Uterus (tissue), 4 donors: ENCODE results near the gene ZDHHC4. TPM values are rescaled to one million over a fixed set of nuclear protein-coding genes. Genes with fewer than 3 reads are reported as not detected.

Experiments used
- DNase-seq, 2 donors: peaks; one replicate each; pipeline ENCODE4 v3.0.0-alpha.2; 2019 to 2020
- H3K27ac ChIP-seq, 2 donors: fragments of 200-600 bp; sonication (generic); 1 replicate in 1 of 2; 2 replicates in 1 of 2; pipeline ENCODE4 v1.5.1; 2016 to 2018
- H3K27me3 ChIP-seq, 2 donors: fragments of 200-600 bp; sonication (generic); one replicate each; pipeline ENCODE4 v1.5.1; 2018 to 2019; ENCODE audit warnings: control low read depth in 1 of 2
- H3K36me3 ChIP-seq, 2 donors: fragments of 200-600 bp; sonication (generic); one replicate each; pipeline ENCODE4 v1.5.1; 2019; ENCODE audit warnings: control low read depth in 1 of 2
- H3K4me1 ChIP-seq, 2 donors: fragments of 200-600 bp; sonication (generic); one replicate each; pipeline ENCODE4 v1.5.1; 2018 to 2019; ENCODE audit warnings: control low read depth in 1 of 2
- H3K4me3 ChIP-seq, 2 donors: fragments of 200-600 bp; sonication (generic); 1 replicate in 1 of 2; 2 replicates in 1 of 2; pipeline ENCODE4 v1.5.1; 2018 to 2019; ENCODE audit warnings: mild to moderate bottlenecking in 1 of 2
- H3K9me3 ChIP-seq, 2 donors: fragments of 200-600 bp; sonication (generic); one replicate each; pipeline ENCODE4 v1.5.1; 2019; ENCODE audit warnings: control low read depth in 1 of 2
- POLR2A ChIP-seq, 2 donors: fragments of 450-650 bp; IDR thresholded peaks; one replicate each; pipeline ENCODE4 v1.6.1; 2016; ENCODE audit warnings: antibody characterized with exemption in 2 of 2, mild to moderate bottlenecking in 1 of 2, moderate library complexity in 1 of 2
- intact Hi-C: fragments of 100-400 bp; cut with DNase I; formaldehyde crosslinking; loops from one replicate; pipeline ENCODE4 v1.15.1; 2023; ENCODE audit warnings: low total_unique reads
- total RNA-seq, 4 donors: library from RNA; depleted of rRNA in 3 of 4; stranded (reverse); fragments of >200 nt in 3 of 4; gene quantifications; one replicate each; pipeline versions ENCODE4 v1.1.0 to v1.2.4, GENCODE V29; 2014 to 2023
- TF ChIP-seq, protein P1 (sequence below), 4 experiments: fragments of 200-600 bp in 2 of 4; fragments of 450-650 bp in 2 of 4; sonication (generic) in 2 of 4; IDR thresholded peaks; one replicate each; pipeline ENCODE4 v1.5.1; 2016 to 2019; ENCODE audit warnings: antibody characterized with exemption in 4 of 4, mild to moderate bottlenecking in 2 of 4, moderate library complexity in 1 of 4
- donor health status: DM: yes; HTN: yes; CAD: no.

ZDHHC4 gene
- total RNA-seq, 4 donors from 2014 or later = 13.1 to 48.2 (median 37.0) TPM

DNA sequence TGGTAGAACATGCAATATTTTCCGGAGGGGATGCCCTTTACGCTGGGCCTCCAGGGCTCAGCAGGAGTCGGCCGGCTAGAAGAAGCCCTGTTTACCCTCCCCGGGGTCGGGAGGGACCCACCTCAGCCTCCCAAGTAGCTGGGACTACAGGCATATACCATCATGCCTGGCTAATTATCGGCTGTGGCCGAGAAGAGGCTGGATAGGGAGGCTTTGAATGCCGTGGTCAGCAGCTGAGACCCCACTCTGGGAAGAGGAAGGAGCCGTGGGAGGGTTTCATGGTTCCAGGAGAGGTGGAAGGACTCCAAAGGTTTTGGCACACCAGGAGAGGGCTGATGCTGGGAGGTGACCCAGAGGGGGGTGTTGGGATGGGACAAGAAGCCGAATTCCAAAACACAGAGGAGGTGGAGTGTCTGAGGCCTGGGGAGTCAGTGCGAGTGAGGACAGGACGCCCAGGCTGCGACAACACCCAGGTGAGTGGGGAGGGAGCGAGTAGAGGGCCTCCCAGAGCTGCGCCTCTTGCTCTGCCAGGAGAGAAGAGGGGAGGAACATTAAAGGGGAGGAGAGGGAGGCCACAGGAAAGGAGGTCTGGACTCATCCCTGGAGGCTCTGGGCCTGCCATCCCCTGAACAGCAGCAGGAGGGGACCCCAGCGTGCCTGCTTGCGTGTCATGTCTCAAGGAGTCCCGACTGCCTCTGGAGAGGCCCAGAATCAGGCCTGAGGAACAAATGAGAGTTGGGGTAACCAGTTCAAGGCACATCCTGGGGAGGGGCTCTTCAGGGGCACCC lies 45.6 kb upstream of the ZDHHC4 start:
- no peak for DNase-seq
- H3K9me3 ChIP-seq = no peaks in the 10 kb centered on the region
- no peak overlapping the region for H3K27ac ChIP-seq
- peaks cover 0 to 21% of the 10 kb centered on the region in 2 donors for H3K27me3 ChIP-seq
- no peaks in the 10 kb centered on the region for H3K36me3 ChIP-seq
- TF ChIP-seq, protein P1, sequence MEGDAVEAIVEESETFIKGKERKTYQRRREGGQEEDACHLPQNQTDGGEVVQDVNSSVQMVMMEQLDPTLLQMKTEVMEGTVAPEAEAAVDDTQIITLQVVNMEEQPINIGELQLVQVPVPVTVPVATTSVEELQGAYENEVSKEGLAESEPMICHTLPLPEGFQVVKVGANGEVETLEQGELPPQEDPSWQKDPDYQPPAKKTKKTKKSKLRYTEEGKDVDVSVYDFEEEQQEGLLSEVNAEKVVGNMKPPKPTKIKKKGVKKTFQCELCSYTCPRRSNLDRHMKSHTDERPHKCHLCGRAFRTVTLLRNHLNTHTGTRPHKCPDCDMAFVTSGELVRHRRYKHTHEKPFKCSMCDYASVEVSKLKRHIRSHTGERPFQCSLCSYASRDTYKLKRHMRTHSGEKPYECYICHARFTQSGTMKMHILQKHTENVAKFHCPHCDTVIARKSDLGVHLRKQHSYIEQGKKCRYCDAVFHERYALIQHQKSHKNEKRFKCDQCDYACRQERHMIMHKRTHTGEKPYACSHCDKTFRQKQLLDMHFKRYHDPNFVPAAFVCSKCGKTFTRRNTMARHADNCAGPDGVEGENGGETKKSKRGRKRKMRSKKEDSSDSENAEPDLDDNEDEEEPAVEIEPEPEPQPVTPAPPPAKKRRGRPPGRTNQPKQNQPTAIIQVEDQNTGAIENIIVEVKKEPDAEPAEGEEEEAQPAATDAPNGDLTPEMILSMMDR (IDR thresholded peaks at IDR 0.05) = no peak
- no peak for TF ChIP-seq POLR2A (IDR thresholded peaks at IDR 0.05)
- no peak overlapping the region for H3K4me3 ChIP-seq
- H3K4me1 ChIP-seq = peaks cover 0 to 4% of the 10 kb centered on the region in 2 donors
- intact Hi-C loops = no loop called here

DNA sequence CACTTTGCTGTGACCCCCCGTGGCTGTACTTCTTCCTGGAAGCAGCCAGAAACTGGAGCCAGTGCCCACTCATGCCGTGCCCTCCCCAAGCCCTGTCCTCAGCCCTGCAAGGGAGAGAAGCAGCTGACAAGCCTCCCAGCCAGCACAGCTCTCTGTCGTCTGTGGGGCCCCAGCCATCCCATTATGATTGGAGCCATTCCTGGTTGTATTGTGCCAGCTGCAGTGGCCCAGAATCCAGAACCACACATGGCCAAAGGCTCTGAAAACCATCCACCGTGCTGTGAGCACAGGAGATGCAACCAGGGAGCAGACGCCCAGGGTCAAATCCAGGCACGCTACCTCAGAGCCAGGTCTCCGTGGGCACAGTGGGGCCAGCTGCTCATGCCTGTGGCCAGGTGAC lies 44.7 kb upstream of the ZDHHC4 start:
- peaks cover 0 to 21% of the 10 kb centered on the region in 2 donors for H3K27me3 ChIP-seq

DNA sequence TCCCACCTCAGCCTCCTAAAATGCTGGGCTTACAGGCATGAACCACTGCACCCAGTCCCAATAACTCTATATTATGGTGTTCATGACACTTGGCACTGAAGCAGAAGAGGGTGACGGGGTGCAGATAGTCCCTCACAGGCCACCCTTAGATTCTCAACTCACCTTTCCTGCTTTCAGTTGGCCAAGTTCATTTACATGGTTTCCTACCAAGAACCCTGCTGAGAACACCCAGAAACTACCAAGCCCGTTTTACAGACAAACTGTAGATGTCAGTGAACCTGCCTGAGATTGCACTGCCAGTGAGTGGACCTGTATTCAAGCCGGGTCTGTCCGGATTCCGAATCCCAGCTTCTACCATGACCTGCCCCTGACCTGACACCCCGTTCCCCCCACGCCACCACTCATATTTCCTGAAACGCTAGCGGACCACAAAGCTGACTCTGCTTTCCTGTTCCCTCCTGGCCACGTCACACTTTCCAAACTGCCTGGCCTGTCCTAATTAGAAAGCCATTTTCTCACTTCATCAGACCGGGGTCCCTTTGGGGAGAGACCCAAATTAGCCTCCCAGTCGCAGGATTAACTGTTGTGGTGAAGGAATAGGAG lies 43.3 kb upstream of the ZDHHC4 start:
- H3K27me3 ChIP-seq = peaks cover 0 to 24% of the 10 kb centered on the region in 2 donors
- no peaks in the 10 kb centered on the region for H3K36me3 ChIP-seq
- H3K9me3 ChIP-seq = no peaks in the 10 kb centered on the region
- H3K4me3 ChIP-seq = no peak overlapping the region
- DNase-seq = no peak
- H3K4me1 ChIP-seq = no peaks in the 10 kb centered on the region
- intact Hi-C loops = no loop called here
- TF ChIP-seq, protein P1 (IDR thresholded peaks at IDR 0.05) = no peak
- TF ChIP-seq POLR2A (IDR thresholded peaks at IDR 0.05) = no peak
- H3K27ac ChIP-seq = no peak overlapping the region

More for the DNA sequence above, 44.7 kb upstream of the ZDHHC4 start:
- Histone ChIP-seq H3K9me3 (no peaks in the 10 kb centered on the region), H3K4me1 (no peaks in the 10 kb centered on the region), H3K27ac (no peak overlapping the region), H3K4me3 (no peak overlapping the region), H3K36me3 (no peaks in the 10 kb centered on the region)
- DNase-seq = no peak
- intact Hi-C loops = no loop called here
- no peak for TF ChIP-seq POLR2A (IDR thresholded peaks at IDR 0.05)
- TF ChIP-seq, protein P1 (IDR thresholded peaks at IDR 0.05) = no peak

DNA sequence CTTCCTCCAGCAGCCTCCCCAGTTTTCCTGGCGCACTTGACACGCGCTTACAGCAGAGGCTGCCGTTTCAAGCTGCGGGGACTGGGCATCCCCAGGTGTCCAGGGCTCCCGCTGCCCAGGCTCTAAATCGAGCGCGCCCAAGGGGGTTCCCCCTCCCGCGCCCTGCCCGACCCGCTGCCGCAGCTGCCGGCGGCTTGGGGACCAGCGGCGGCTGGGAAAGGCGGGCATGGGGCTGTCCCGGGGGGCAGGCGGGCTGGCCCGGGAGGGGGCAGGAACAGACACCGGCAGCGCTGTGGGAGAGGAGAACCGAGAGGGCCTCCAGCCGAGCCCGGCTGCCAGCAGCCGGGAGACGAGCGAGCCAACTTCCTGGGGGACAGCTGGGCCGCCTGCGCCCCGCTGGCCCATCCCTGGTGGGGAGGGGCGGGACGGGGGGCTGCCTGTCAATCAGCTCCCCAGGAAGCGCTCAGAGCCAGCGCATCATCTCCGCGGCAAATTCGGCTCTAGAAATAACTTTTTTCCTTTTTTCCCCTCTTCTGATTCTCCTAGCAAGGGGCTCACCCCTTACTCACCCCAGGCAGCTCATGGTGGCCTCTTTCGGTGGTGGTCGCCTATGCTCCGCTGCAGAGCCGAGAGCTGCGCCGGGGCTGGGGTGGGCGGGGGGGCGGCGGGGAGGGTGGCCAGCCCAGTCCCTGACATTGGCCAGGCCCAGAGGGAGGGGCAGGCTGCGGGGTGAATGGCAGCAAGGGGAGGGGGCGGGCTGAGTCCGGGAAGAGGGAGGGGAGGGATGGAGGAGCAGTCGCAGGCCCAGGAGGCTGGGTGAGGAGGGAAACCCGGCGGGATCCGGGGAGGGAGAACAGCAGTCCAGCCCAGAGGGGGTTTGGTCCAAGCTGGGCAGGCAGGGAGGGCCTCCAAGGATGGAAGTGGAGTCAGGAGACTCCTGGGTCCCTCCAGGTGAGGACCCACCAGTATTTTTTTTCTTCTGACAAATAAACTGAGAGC lies 40.7 kb upstream of the ZDHHC4 start:
- Histone ChIP-seq H3K36me3 (no peaks in the 10 kb centered on the region), H3K9me3 (no peaks in the 10 kb centered on the region), H3K27ac (no peak overlapping the region), H3K27me3 (peaks cover 0 to 15% of the 10 kb centered on the region in 2 donors), H3K4me1 (no peaks in the 10 kb centered on the region), H3K4me3 (no peak overlapping the region)
- intact Hi-C loops = no loop called here
- TF ChIP-seq, protein P1 (IDR thresholded peaks at IDR 0.05) = no peak
- TF ChIP-seq POLR2A (IDR thresholded peaks at IDR 0.05) = no peak
- DNase-seq = no peak
